Smooth muscle cell (in vitro differentiated cells): ENCODE data around the gene SLC2A13. TPM values are rescaled to one million over a fixed set of nuclear protein-coding genes. Genes with fewer than 3 reads are reported as not detected.

Experiments
- DNase-seq: peaks from one replicate; lab custom pipeline; 2025; ENCODE audit not compliant: unreplicated experiment; lab: John Stamatoyannopoulos, UW
- H2AFZ ChIP-seq: fragments of 200-600 bp; sonication (generic); 2 replicates; pipeline ENCODE4 v1.6.0; 2016; ENCODE audit warnings: antibody characterized with exemption, low read depth, mild to moderate bottlenecking
- H3F3A ChIP-seq: fragments of 200-600 bp; sonication (generic); 2 replicates; pipeline ENCODE4 v1.6.0; 2017; ENCODE audit warnings: antibody characterized with exemption, low read depth
- H3K27ac ChIP-seq: fragments of 200-600 bp; sonication (generic); 2 replicates; pipeline ENCODE4 v1.5.1; 2016; ENCODE audit warnings: low read depth, mild to moderate bottlenecking
- H3K27me3 ChIP-seq: fragments of 200-600 bp; sonication (generic); 2 replicates; pipeline ENCODE4 v1.6.1; 2016; ENCODE audit warnings: low read depth, mild to moderate bottlenecking
- H3K36me3 ChIP-seq: fragments of 200-600 bp; sonication (generic); 2 replicates; pipeline ENCODE4 v1.5.1; 2016; ENCODE audit warnings: low read depth
- H3K4me1 ChIP-seq: fragments of 200-600 bp; sonication (generic); 2 replicates; pipeline ENCODE4 v1.5.1; 2016; ENCODE audit warnings: low read depth
- H3K4me2 ChIP-seq: fragments of 200-600 bp; sonication (generic); 2 replicates; pipeline ENCODE4 v1.6.0; 2016; ENCODE audit warnings: mild to moderate bottlenecking
- H3K4me3 ChIP-seq: fragments of 200-600 bp; sonication (generic); 2 replicates; pipeline ENCODE4 v1.5.1; 2016; ENCODE audit warnings: mild to moderate bottlenecking
- H3K79me2 ChIP-seq: fragments of 200-600 bp; sonication (generic); 2 replicates; pipeline ENCODE4 v1.6.0; 2016; ENCODE audit warnings: low read depth, mild to moderate bottlenecking
- H3K9ac ChIP-seq: fragments of 200-600 bp; sonication (generic); 2 replicates; pipeline ENCODE4 v1.6.0; 2016; ENCODE audit warnings: low read depth
- H3K9me3 ChIP-seq: fragments of 200-600 bp; sonication (generic); replicated peaks from 2 replicates; pipeline ENCODE4 v1.5.1; 2016; ENCODE audit warnings: low read depth
- H4K20me1 ChIP-seq: fragments of 200-600 bp; sonication (generic); 2 replicates; pipeline ENCODE4 v1.6.0; 2016; ENCODE audit warnings: low read depth
- CTCF ChIP-seq: fragments of 200-600 bp; sonication (generic); IDR thresholded peaks from 2 replicates; pipeline ENCODE4 v1.5.1; 2017; ENCODE audit warnings: borderline replicate concordance, mild to moderate bottlenecking, antibody characterized with exemption; ENCODE audit not compliant: insufficient read depth, poor library complexity, severe bottlenecking
- WGBS: methylation state at CpG from one replicate; pipeline ENCODE4 v1.1.7; 2016; ENCODE audit warnings: low lambda C conversion rate; 5-methylcytosine and 5-hydroxymethylcytosine counted together
- polyA plus RNA-seq: library from polyadenylated mRNA; unstranded; fragments of >200 nt; fragmentation: Nextera tagmentation; extraction: Ambion mirVana; gene quantifications from 2 replicates; pipeline ENCODE4 v1.2.1, GENCODE V29; 2016
- total RNA-seq: library from RNA; depleted of rRNA; stranded (reverse); fragments of >200 nt; gene quantifications from 2 replicates; pipeline ENCODE4 v1.2.3, GENCODE V29; 2014

SLC2A13 gene
- total and polyA plus RNA-seq, 2 experiments from 2014 or later, result 9.6 to 27.4 TPM

GRCh38 chr12:40078266-40078665 lies 27.6 kb downstream of the SLC2A13 start:
- Histone ChIP-seq H3F3A (no peaks in the 10 kb centered on the region), H3K4me1 (no peaks in the 10 kb centered on the region), H3K9me3 (no peaks in the 10 kb centered on the region), H3K4me2 (no peak overlapping the region), H3K4me3 (no peak overlapping the region), H3K27ac (no peak overlapping the region), H4K20me1 (no peaks in the 10 kb centered on the region), H3K36me3 (no peaks in the 10 kb centered on the region), H3K79me2 (no peaks in the 10 kb centered on the region), H3K27me3 (no peaks in the 10 kb centered on the region), H3K9ac (no peak overlapping the region), H2AFZ (no peak overlapping the region)
- no peak for TF ChIP-seq CTCF
- 84% methylated on average over 2 of the region's 2 CpGs for WGBS
- DNase-seq, result no peak

- H3F3A ChIP-seq, result no peaks in the 10 kb centered on the region
- H3K4me1 ChIP-seq, result no peaks in the 10 kb centered on the region
- DNase-seq, result no peak
- H3K4me2 ChIP-seq, result no peak overlapping the region
- no peak overlapping the region for H3K4me3 ChIP-seq
- no peak for TF ChIP-seq CTCF
- no peaks in the 10 kb centered on the region for H3K27me3 ChIP-seq
- no peaks in the 10 kb centered on the region for H3K36me3 ChIP-seq
- no peak overlapping the region for H3K9ac ChIP-seq
- H3K27ac ChIP-seq, result no peak overlapping the region
- H3K79me2 ChIP-seq, result no peaks in the 10 kb centered on the region
- H4K20me1 ChIP-seq, result no peaks in the 10 kb centered on the region
- no peaks in the 10 kb centered on the region for H3K9me3 ChIP-seq
- H2AFZ ChIP-seq, result no peak overlapping the region
These were observed 30.4 kb downstream of the SLC2A13 start for GRCh38 chr12:40075458-40075857.

- H4K20me1 ChIP-seq, result no peaks in the 10 kb centered on the region
- H3K9me3 ChIP-seq, result no peaks in the 10 kb centered on the region
- no peak overlapping the region for H3K4me2 ChIP-seq
- TF ChIP-seq CTCF, result no peak
- no peak overlapping the region for H3K9ac ChIP-seq
- 100% methylated on average over 2 of the region's 2 CpGs for WGBS
- H2AFZ ChIP-seq, result no peak overlapping the region
- no peaks in the 10 kb centered on the region for H3K4me1 ChIP-seq
- no peaks in the 10 kb centered on the region for H3K36me3 ChIP-seq
- no peak for DNase-seq
- H3K79me2 ChIP-seq, result peaks cover 8% of the 10 kb centered on the region
- H3K27me3 ChIP-seq, result no peaks in the 10 kb centered on the region
- no peak overlapping the region for H3K27ac ChIP-seq
- no peak overlapping the region for H3K4me3 ChIP-seq
- H3F3A ChIP-seq, result no peaks in the 10 kb centered on the region
These were observed 37.5 kb downstream of the SLC2A13 start for GRCh38 chr12:40068416-40068815.

- Histone ChIP-seq H3F3A (no peaks in the 10 kb centered on the region), H3K4me3 (no peak overlapping the region), H3K4me1 (no peaks in the 10 kb centered on the region), H3K9me3 (no peaks in the 10 kb centered on the region), H3K27me3 (no peaks in the 10 kb centered on the region), H2AFZ (no peak overlapping the region), H4K20me1 (no peaks in the 10 kb centered on the region), H3K4me2 (no peak overlapping the region), H3K36me3 (no peaks in the 10 kb centered on the region), H3K9ac (no peak overlapping the region), H3K27ac (no peak overlapping the region), H3K79me2 (peaks cover 8% of the 10 kb centered on the region)
- DNase-seq, result no peak
- 48% methylated on average over 1 of the region's 1 CpG for WGBS
- no peak for TF ChIP-seq CTCF
These were observed 40.2 kb downstream of the SLC2A13 start for GRCh38 chr12:40065636-40066035.
